GM18519 (cell line): ENCODE results near the gene LCORL.
"Not testable (repeated sequence)": the region's sequence is repeated elsewhere in the genome, so short reads cannot be mapped to it uniquely, and the experiment has no call there.

ENCODE experiments used
- ATAC-seq: cut with Tn5 transposase; IDR thresholded peaks from one replicate; pipeline ENCODE4 v1.9.1; 2021; ENCODE audit warnings: mild to moderate bottlenecking, moderate library complexity; ENCODE audit not compliant: unreplicated experiment, low FRiP score

LCORL gene

GRCh38 chr4:17865866-17866363, 155.6 kb downstream of the LCORL start:
- ATAC-seq = no peak

GRCh38 chr4:17861906-17862305, 159.6 kb downstream of the LCORL start:
- not testable (repeated sequence) for ATAC-seq

- no peak for ATAC-seq
Measured at GRCh38 chr4:17859793-17860406, 161.7 kb downstream of the LCORL start.

GRCh38 chr4:17854036-17854435, 167.5 kb downstream of the LCORL start:
- ATAC-seq = no peak

- no peak for ATAC-seq
Measured at GRCh38 chr4:17851959-17852358, 169.6 kb downstream of the LCORL start.

- not testable (repeated sequence) for ATAC-seq
Measured at GRCh38 chr4:17850295-17850694, 171.3 kb downstream of the LCORL start.

GRCh38 chr4:17846266-17846665, 175.3 kb downstream of the LCORL start:
- no peak for ATAC-seq

GRCh38 chr4:17823871-17824669, 197.5 kb downstream of the LCORL start:
- ATAC-seq = no peak

- ATAC-seq = peak; percentile 81
Measured at GRCh38 chr4:17817027-17817426, 204.5 kb downstream of the LCORL start.

- ATAC-seq = no peak
Measured at GRCh38 chr4:17816142-17816541, 205.4 kb downstream of the LCORL start.

GRCh38 chr4:17814140-17814539, 207.4 kb downstream of the LCORL start:
- ATAC-seq = no peak

- no peak for ATAC-seq
Measured at GRCh38 chr4:17812801-17813200, 208.8 kb downstream of the LCORL start.

- no peak for ATAC-seq
Measured at GRCh38 chr4:17812125-17812524, 209.4 kb downstream of the LCORL start.

GRCh38 chr4:17811078-17811603, 210.4 kb downstream of the LCORL start:
- ATAC-seq = peak; percentile 11

GRCh38 chr4:17810260-17811077, 211.1 kb downstream of the LCORL start, which contains the start of the genes DCAF16 and NCAPG:
TSS of gene DCAF16 (minus strand) at chr4:17810757. CDS start at chr4:17804141, 6,616 bp downstream.
TSS of gene NCAPG (plus strand) at chr4:17810979. CDS start at chr4:17811078, 99 bp downstream.
- ATAC-seq = peak; percentile 82

- ATAC-seq = no peak
Measured at GRCh38 chr4:17809667-17810066, 211.9 kb downstream of the LCORL start.

- ATAC-seq = no peak
Measured at GRCh38 chr4:17807446-17807845, 214.1 kb downstream of the LCORL start.

GRCh38 chr4:17805580-17806155, 215.9 kb downstream of the LCORL start:
- ATAC-seq = no peak

GRCh38 chr4:17797808-17798207, 223.7 kb downstream of the LCORL start:
- no peak for ATAC-seq

- no peak for ATAC-seq
Measured at GRCh38 chr4:17794730-17795129, 226.8 kb downstream of the LCORL start.
